ENCODE measurements around the gene BSND. TPM values are rescaled to one million over a fixed set of nuclear protein-coding genes. Genes with fewer than 3 reads are reported as not detected.

Gene BSND
- total RNA-seq, 1 experiment from 2014 or later: 0.17 TPM

GRCh38 chr1:54989473-54989872 lies 9.3 kb upstream of the BSND start:
- Mint-ChIP-seq H3K36me3 (ENCODE audit: insufficient read depth in 1 of 3, low read depth in 3 of 3) (no peaks in the 10 kb centered on the region), H3K27me3 (ENCODE audit: low read depth) (peaks cover under 1% of the 10 kb centered on the region), H3K9me3 (no peaks in the 10 kb centered on the region), H3K4me3 (no peak overlapping the region), H3K4me1 (peaks cover 18 to 19% of the 10 kb centered on the region in 2 experiments), H3K27ac (no peak overlapping the region)
- H2BK12ac ChIP-seq (ENCODE audit: insufficient read length, low read depth, low read length): no peak overlapping the region
- no peaks in the 10 kb centered on the region for H3K79me1 ChIP-seq (ENCODE audit: insufficient read depth, low read depth, low read length, poor library complexity, severe bottlenecking)
- H3K4me2 ChIP-seq (ENCODE audit: insufficient read depth, insufficient read length, low read length): no peak overlapping the region
- H2BK5ac ChIP-seq (ENCODE audit: insufficient read length, low read length): no peak overlapping the region
- no peak overlapping the region for H2BK15ac ChIP-seq (ENCODE audit: low read depth, low read length)
- no CpG with 5 or more reads among the region's 8 CpGs for WGBS (ENCODE audit: extremely low coverage, insufficient read length, low lambda C conversion rate)
- no peak overlapping the region for H3K56ac ChIP-seq (ENCODE audit: insufficient read length, low read depth, low read length)
- H2BK120ac ChIP-seq (ENCODE audit: low read depth, low read length, poor library complexity, severe bottlenecking): no peak overlapping the region
- H4K5ac ChIP-seq (ENCODE audit: insufficient read length, low read depth, low read length): no peak overlapping the region
- no peak overlapping the region for H4K91ac ChIP-seq (ENCODE audit: insufficient read length, low read depth, low read length)
- no peak overlapping the region for H3K4ac ChIP-seq (ENCODE audit: low read depth, low read length)
- no peaks in the 10 kb centered on the region for H4K20me1 ChIP-seq (ENCODE audit: control insufficient read depth, insufficient read depth, insufficient read length)
- no peak overlapping the region for H4K8ac ChIP-seq (replicated peaks; ENCODE audit: insufficient read length, low read depth, low read length)
- no peaks in the 10 kb centered on the region for H3K23me2 ChIP-seq (ENCODE audit: insufficient read length, low read depth, low read length, poor library complexity, severe bottlenecking)
- H3K9me3 ChIP-seq (ENCODE audit: control insufficient read depth, low read depth, low read length): no peaks in the 10 kb centered on the region
- no peak overlapping the region for H3K14ac ChIP-seq (ENCODE audit: insufficient read depth, low read length)
- no peak overlapping the region for H3T11ph ChIP-seq (ENCODE audit: low read length)
- no peak overlapping the region for H2BK20ac ChIP-seq (ENCODE audit: low read depth, low read length, poor library complexity, severe bottlenecking)
- DNase-seq: no peak
- no peaks in the 10 kb centered on the region for H3K79me2 ChIP-seq (ENCODE audit: insufficient read depth, low read length)
- H3K18ac ChIP-seq (ENCODE audit: insufficient read length, low read depth, low read length): no peak overlapping the region
- H3K27me3 ChIP-seq (ENCODE audit: insufficient read depth, low read length): no peaks in the 10 kb centered on the region
- no peak overlapping the region for H2AK5ac ChIP-seq (ENCODE audit: insufficient read length, low read length)
- no peak overlapping the region for H3K23ac ChIP-seq (ENCODE audit: insufficient read length, low read depth, low read length)
- H3K9ac ChIP-seq (ENCODE audit: extremely low read depth, insufficient read length, low read length): no peak overlapping the region
- no peak for TF ChIP-seq CTCF (conservative IDR thresholded peaks at IDR 0.05)
- no peak overlapping the region for H2AFZ ChIP-seq (ENCODE audit: low read length)
- peaks cover 5% of the 10 kb centered on the region; the same call in 1 of the 2 replicates for H3K4me1 ChIP-seq (ENCODE audit: insufficient read depth, low read length)
- no peak overlapping the region for H3K27ac ChIP-seq (ENCODE audit: insufficient read length, low read depth, low read length)
